Measurements from ENCODE around the gene PARP11. TPM values are rescaled to one million over a fixed set of nuclear protein-coding genes. Genes with fewer than 3 reads are reported as not detected.

Gene PARP11
- total and polyA plus RNA-seq, 2 of the 8 experiments (the other 6 are each of a cell fraction or from before 2014, with no cell fraction given), result 4.2 to 13.3 TPM

DNA sequence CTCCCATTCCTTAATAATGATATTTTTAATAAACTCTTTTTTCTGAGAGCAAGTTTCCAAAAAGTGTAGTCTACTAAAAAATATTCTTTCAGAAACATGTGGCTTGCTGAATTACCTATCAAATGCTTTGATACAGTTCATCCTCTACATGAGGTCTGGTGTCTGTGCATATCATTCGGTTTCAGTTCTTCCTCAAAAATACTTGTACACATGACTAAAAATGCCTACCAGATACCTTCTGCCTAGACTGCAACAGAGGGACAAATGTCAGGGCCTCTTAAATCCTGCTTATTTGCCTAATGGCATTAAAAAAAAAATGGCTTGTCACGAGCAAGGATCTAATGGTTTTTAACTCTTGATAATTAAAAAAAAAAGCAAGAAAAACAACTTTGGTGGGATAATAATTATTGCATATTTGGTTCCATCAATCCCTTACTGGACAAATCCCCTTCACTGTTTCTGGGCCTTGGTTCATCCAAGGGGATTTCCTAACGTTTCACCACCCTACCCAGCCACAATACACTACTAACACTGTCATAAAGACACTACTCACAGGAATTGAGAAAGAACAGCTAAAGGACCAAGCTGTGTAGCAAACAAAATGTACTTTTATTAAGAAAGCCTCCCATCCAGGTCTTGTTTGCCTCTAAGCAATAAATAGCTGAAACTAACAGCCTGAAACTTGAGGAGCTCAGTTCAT lies 45.7 kb downstream of the PARP11 start (continued):
- TF ChIP-seq POU5F1 (IDR thresholded peaks at IDR 0.05; ENCODE audit: low read depth, low read length) (no peak), BCL11A (IDR thresholded peaks at IDR 0.05; ENCODE audit: low read depth in 2 of 2, low read length in 2 of 2) (no peak), CTBP2 (IDR thresholded peaks at IDR 0.05; ENCODE audit: borderline replicate concordance, insufficient read depth, insufficient read length, low read length) (no peak), ZNF274 (IDR thresholded peaks at IDR 0.05; ENCODE audit: borderline replicate concordance, extremely low read depth, low read length) (no peak), JUND (IDR thresholded peaks at IDR 0.05; ENCODE audit: low read length) (no peak), BRCA1 (IDR thresholded peaks at IDR 0.05; ENCODE audit: low read depth, low read length) (no peak), SP4 (IDR thresholded peaks at IDR 0.05; ENCODE audit: low read length) (no peak)
